Suprapubic skin (tissue), 3 donors: Measurements from ENCODE around the gene NEU3.

Experiments used
- CTCF ChIP-seq, 2 donors: fragments of 200-600 bp in 1 of 2; fragments of 450-650 bp in 1 of 2; sonication (generic) in 1 of 2; IDR thresholded peaks; one replicate each; pipeline ENCODE4 v1.5.1; 2016 to 2019; ENCODE audit warnings: antibody characterized with exemption in 2 of 2, mild to moderate bottlenecking in 1 of 2, moderate library complexity in 1 of 2
- POLR2A ChIP-seq, 2 donors: fragments of 450-650 bp; IDR thresholded peaks; one replicate each; pipeline ENCODE4 v1.6.1; 2017; ENCODE audit warnings: antibody characterized with exemption in 2 of 2, mild to moderate bottlenecking in 2 of 2, moderate library complexity in 2 of 2

- TF ChIP-seq POLR2A (IDR thresholded peaks at IDR 0.05): no peak
- TF ChIP-seq CTCF (IDR thresholded peaks at IDR 0.05): no peak
These were observed 38.3 kb upstream of the NEU3 start for GRCh38 chr11:74950374-74950969.
